ENCODE measurements around the gene SNX17. TPM values are rescaled to one million over a fixed set of nuclear protein-coding genes. Genes with fewer than 3 reads are reported as not detected.

SNX17 gene, protein sequence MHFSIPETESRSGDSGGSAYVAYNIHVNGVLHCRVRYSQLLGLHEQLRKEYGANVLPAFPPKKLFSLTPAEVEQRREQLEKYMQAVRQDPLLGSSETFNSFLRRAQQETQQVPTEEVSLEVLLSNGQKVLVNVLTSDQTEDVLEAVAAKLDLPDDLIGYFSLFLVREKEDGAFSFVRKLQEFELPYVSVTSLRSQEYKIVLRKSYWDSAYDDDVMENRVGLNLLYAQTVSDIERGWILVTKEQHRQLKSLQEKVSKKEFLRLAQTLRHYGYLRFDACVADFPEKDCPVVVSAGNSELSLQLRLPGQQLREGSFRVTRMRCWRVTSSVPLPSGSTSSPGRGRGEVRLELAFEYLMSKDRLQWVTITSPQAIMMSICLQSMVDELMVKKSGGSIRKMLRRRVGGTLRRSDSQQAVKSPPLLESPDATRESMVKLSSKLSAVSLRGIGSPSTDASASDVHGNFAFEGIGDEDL
- 149 and 170 TPM in 2 replicates for total RNA-seq

DNA sequence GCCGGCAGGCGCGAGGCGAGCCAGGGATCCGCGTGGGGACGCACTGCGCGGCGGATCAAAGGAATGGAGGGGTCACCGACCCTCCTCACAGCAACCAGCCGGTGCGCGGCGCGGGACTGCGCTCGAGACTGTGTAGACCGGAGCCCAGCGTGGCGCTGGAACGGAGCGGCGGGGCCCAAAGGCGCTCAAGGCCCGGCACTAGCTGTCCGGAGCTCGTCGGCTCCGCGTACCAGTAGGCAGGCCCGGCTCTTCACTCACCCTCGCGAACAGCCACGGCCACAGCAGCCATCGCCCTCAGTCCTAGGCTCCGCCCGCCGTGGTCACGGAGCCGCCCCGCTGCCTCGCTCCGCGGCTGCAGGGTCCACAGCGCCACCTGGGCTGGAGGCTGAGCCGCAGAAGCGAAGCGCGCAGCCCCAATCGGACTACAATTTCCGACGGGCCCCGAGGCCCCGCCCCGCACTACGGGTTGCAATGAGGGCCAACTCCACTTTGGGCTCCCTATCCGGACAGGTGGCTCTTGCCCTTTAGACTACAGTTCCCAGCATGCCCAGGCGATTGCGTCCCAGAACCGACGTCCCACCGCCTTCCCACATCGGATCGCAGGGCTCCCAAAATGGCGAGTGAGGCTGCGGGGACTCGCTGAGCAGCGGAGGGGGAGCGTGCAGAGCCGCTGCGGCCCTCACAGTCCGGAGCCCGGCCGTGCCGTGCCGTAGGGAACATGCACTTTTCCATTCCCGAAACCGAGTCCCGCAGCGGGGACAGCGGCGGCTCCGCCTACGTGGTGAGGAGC, at the start of gene SNX17, which contains the start of gene EIF2B4:
SNX17 (plus strand) TSS at position 591 of the 790 bp plus-strand sequence; CDS start at position 719, 128 bp downstream.
EIF2B4 (minus strand) TSS at position 313 of the 790 bp plus-strand sequence; CDS start at position 289, 24 bp downstream.

DNA sequence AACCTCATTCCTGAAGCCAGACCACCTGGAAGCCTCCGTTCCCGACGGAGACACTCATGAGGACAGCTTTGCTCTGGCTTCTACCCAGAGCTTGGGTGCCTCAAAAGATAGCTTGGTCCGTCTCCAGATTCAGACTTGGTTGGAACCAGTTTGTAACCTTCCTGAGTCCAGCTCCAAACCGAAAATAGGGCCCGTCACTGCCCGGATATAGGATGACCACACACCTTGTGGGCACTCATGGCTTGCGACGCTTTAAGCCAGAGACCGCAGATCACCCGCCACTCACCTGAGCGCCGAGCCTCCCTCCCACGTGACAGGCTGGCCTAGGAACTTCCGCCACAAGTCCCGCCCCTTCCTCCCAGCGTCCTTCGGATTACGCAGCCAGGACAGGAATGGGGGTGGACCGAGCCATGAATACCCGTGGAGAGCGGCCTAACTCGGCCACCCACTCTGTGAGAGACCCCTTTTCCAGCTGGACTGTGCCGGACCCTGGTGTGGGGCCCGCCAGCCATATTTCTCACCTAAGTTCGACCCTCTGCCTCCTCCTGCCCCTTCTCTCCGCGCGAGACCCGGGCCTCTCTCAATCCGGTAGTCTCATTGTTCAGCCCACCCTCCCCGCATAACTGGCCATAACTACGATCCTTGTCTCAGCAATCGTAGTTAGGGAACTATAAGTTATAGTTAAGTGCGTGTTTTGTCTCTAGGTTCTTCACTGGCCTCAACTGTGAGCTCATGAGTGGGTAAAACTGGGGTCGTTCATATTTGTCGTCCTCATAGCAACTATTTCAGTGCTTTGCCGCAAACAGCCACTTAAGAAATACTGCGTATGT, 47.4 kb upstream of the SNX17 start, which contains the start of gene MPV17:
MPV17 (minus strand) TSS at position 332 of the 830 bp plus-strand sequence. CDS start 580 bp downstream, outside the sequence.

DNA sequence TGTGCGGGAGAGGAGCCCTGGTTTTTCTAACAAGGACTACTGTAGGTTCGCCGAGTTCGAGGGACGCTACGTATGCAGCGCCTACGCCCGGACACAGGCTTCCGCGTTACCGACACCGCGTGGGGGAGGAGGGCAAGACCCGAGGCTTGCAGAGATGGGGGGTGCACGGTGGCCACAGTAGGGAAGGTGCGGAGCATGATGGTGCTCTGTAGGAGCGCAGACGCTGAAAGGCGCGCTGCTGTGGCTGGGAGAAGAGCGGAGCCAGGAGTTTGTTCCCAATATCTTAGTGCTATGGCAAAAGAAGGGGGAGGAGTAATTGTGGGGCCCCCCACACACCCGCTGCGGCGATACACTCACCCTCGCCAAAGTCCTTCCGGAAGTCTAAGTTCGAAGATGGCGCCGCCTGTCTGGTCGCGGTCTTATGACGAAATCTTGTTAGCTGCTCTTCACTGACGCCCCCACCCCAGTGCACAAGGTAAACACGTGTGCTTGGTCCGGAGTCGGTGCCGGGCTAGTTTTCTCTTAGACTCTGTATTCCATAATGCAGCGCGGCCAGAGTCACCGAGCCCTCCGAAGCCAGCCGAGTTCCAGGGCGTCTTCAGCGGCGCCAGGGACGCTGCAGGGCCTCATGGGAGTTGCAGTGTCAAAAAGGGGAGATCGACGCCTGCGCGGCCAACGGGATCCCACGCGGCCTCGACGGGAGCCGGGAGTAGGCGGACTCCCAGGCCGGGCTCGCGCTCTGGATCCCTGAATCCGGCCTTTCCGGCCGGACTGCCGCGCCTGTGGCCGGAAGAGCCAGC, 13.8 kb upstream of the SNX17 start, which contains the start of gene GTF3C2:
GTF3C2 (minus strand) TSS at position 383 of the 800 bp plus-strand sequence. CDS start 13,210 bp downstream, outside the sequence.

DNA sequence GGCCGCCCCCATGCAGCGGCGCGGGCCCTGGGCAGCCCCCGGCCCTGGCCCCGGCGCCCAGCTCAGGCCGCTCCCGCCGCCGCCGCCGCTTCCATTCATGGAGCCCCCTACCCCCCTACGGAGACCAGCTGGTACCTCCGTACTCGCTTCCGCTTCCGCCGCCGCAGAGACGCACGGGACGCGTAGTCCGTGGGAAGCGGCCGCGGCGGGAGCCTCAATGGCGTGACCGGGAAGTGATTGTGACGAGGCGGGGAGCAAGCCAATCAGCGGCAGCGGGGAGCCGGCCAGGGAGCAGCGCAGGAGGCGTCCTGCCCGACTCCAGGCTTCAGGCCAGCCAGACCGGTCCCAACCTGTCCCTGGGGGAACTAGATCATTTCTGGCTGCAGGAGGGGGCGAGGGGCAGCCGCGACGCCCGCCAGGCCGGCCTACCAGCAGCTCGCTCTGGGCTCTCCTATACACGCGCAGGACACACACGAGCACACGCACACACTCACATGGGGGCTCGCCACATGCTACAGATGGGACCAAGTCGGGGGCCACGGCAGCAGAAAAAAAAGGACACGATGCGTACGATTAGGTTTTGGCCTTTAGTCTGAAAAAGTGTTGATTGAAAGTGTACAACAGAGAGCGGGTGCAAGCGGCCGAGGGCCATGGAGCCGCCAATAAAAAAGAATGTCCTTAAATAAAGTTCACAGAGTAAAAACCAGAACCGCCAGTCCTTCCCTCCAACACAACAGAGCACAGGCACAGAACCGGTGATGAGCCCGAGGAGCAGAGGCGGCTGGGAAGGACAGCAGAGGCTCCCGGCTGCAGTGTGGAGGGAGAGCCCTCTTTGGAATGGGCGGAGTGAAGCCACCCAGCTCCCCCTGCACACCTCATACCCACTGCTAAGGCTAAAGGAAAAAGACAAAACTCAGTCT, 10.5 kb downstream of the SNX17 start, which contains the start of gene ZNF513:
ZNF513 (minus strand) TSS at position 109 of the 920 bp plus-strand sequence. CDS start 208 bp downstream, outside the sequence.

DNA sequence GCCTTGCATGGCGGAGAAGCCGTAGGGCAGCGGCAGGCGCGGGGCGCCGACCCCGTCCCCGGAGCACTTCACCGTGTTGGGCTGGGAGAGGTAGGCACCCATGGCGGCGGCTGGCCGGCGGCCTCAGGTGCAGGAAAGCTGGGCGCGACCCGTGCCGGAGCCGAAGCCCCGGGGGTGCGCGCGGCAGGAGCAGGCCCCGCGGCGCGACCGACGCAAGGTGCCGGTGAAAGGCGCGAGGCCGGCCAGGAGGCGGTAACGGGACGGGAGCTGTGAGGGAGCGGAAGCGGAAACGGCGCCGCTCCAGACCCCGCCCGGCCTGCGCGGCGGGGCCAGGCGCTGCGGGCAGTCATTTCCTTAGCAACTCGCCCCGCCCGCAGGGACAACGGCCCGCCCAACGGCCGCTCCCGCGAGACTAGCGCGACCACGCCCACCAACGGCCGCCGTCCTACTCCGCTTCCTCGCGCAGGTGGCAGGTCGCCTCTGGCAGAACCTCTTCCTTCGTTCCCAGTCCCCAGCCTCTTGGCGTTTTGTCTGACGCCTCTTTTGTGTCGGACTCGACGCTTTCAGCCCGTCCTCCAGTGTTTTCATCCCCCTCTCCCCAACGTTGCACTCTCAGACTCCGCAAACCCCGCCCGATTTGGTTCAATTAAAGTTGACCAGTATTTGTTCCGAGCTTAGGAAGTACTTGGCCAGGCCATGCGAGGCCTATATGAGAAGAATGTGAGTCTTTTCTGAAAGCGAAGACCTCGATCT, 39.1 kb downstream of the SNX17 start, which contains the start of gene PPM1G:
PPM1G (minus strand) TSS at position 271 of the 753 bp plus-strand sequence; CDS start at position 102, 169 bp downstream.

Other genes with a start within 250 kb of the SNX17 start
- gene ABHD1, start 246.8 kb upstream of the SNX17 start, total RNA-seq = under 0.01 TPM in 2 replicates
- gene PREB, start 236.0 kb upstream of the SNX17 start, total RNA-seq = 46.4 and 50.0 TPM in 2 replicates
- not detected in 2 replicates for gene PRR30, start 231.2 kb upstream of the SNX17 start, total RNA-seq
- gene TCF23, start 221.6 kb upstream of the SNX17 start, total RNA-seq = not detected in 2 replicates
- gene ATRAID, start 158.6 kb upstream of the SNX17 start, total RNA-seq = 140 and 237 TPM in 2 replicates
- gene SLC5A6, start 158.3 kb upstream of the SNX17 start, total RNA-seq = 19.4 and 30.4 TPM in 2 replicates
- 45.9 and 57.2 TPM in 2 replicates for gene CAD, start 153.2 kb upstream of the SNX17 start, total RNA-seq
- 0.66 and 0.87 TPM in 2 replicates for gene SLC30A3, start 107.6 kb upstream of the SNX17 start, total RNA-seq
- gene DNAJC5G, start 95.2 kb upstream of the SNX17 start, total RNA-seq = not detected in 2 replicates
- 0.33 and 0.37 TPM in 2 replicates for gene TRIM54, start 88.2 kb upstream of the SNX17 start, total RNA-seq
- 0.22 and 1.00 TPM in 2 replicates for gene UCN, start 62.2 kb upstream of the SNX17 start, total RNA-seq
- 48.6 and 95.3 TPM in 2 replicates for gene MPV17, start 47.5 kb upstream of the SNX17 start, total RNA-seq
- 19.6 and 24.0 TPM in 2 replicates for gene GTF3C2, start 13.9 kb upstream of the SNX17 start, total RNA-seq
- gene EIF2B4, start 278 bp upstream of the SNX17 start, total RNA-seq = 26.9 and 34.5 TPM in 2 replicates
- gene ZNF513, start 10.1 kb downstream of the SNX17 start, total RNA-seq = 9.0 and 11.1 TPM in 2 replicates
- gene PPM1G, start 39.0 kb downstream of the SNX17 start, total RNA-seq = 77.2 and 144 TPM in 2 replicates
- gene NRBP1, start 58.0 kb downstream of the SNX17 start, total RNA-seq = 106 and 128 TPM in 2 replicates
- gene KRTCAP3, start 71.8 kb downstream of the SNX17 start, total RNA-seq = not detected in 2 replicates
- 40.7 and 41.4 TPM in 2 replicates for gene IFT172, start 119.1 kb downstream of the SNX17 start, total RNA-seq
- gene FNDC4, start 124.6 kb downstream of the SNX17 start, total RNA-seq = 15.6 and 16.6 TPM in 2 replicates
- gene GCKR, start 126.2 kb downstream of the SNX17 start, total RNA-seq = 0.12 and 0.22 TPM in 2 replicates
- gene ZNF512, start 212.4 kb downstream of the SNX17 start, total RNA-seq = 27.1 and 33.2 TPM in 2 replicates